ENCODE data around the gene SLC39A6. TPM values are rescaled to one million over a fixed set of nuclear protein-coding genes. Genes with fewer than 3 reads are reported as not detected.

Gene SLC39A6, protein sequence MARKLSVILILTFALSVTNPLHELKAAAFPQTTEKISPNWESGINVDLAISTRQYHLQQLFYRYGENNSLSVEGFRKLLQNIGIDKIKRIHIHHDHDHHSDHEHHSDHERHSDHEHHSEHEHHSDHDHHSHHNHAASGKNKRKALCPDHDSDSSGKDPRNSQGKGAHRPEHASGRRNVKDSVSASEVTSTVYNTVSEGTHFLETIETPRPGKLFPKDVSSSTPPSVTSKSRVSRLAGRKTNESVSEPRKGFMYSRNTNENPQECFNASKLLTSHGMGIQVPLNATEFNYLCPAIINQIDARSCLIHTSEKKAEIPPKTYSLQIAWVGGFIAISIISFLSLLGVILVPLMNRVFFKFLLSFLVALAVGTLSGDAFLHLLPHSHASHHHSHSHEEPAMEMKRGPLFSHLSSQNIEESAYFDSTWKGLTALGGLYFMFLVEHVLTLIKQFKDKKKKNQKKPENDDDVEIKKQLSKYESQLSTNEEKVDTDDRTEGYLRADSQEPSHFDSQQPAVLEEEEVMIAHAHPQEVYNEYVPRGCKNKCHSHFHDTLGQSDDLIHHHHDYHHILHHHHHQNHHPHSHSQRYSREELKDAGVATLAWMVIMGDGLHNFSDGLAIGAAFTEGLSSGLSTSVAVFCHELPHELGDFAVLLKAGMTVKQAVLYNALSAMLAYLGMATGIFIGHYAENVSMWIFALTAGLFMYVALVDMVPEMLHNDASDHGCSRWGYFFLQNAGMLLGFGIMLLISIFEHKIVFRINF
- 65.1 and 80.1 TPM in 2 replicates for total RNA-seq

DNA sequence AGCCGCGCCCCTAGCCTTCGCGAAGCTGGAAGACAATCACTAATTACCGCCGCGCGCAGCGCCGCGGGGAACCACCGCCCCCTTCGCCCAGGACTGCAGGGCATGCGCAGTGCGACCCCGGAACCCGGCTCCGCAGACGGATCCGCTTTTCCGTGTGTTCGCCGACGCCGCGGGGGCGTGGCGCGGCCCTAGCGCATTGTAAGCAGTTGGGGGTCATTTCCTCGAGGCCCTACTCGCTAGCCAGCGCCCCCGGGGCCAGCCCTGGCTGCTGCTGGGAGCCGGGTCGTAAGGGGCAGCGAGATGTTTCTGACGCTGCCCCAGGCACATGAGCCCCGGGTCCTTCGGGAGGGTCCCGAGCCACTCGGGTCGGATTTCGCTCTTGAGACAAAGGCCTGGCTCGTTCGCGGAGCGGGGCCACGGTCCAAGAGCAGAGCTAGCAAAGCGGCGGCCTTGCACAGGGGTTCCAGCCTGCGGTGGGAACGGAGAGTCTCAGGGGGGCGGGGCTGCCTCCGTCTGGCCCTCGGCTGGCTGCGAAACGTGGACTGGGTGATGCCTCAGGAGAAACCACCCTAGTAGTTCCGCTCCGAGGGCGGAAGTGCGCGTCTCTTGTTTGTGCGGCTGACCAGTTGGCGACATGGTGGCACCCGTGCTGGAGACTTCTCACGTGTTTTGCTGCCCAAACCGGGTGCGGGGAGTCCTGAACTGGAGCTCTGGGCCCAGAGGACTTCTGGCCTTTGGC is at the start of gene SLC39A6, which contains the start of gene ELP2:
Gene SLC39A6 (minus strand): TSS at position 41 of the 739 bp plus-strand sequence. CDS start 2,333 bp downstream, outside the sequence.
Gene ELP2 (plus strand): TSS at position 600 of the 739 bp plus-strand sequence. CDS start 35 bp downstream, at position 635.

DNA sequence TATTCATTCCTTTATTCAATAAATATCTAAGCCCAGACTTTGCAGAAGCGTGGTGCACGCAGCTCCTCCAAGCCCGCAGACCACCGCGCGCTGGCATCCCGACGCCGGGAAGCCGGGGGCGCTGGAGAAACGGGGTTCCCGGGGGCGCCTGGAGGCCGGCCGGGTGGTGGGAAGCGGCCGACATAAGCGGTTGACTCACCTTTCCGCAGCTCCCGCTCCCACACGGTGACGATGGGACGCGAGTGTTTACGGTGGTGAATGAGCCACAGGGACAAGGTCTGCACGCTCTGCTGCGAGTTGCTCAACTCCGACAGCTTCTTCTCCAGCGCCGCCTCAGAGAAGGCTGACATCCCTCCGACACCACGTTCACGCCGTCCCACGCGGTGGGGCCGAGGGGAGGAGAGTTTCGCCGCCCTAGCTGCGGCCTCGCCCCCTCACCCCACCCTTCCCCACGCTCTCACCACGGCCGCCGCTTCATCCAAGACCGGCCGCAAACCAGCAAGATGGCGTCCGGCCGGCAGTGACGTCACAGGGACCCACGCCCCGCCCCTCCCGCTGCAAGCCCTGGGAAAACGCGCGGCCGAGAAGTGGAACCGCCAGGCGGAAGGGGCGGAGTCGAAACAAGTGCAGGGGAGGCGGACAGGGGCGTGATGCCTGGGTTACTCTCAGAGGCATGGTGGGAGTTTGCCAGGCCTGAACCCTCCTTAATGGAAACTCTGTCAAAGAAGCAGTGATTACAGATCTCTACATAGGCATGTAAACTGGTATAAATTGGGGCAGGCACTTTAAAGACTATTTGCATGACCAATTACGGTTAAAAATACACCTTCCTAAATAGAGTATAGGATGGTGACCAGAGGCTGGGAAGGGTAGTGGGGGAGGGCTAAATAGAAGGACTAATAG is 61.8 kb downstream of the SLC39A6 start, which contains the start of gene RPRD1A:
Gene RPRD1A (minus strand): TSS at position 505 of the 903 bp plus-strand sequence. CDS start 155 bp downstream, at position 350.

Other genes with a start within 250 kb of the SLC39A6 start
- gene RPRD1A, start 61.8 kb downstream of the SLC39A6 start, total RNA-seq = 18.3 and 26.0 TPM in 2 replicates
- gene ELP2, start 559 bp upstream of the SLC39A6 start, total RNA-seq = 167 and 222 TPM in 2 replicates
- 2.2 and 4.3 TPM in 2 replicates for gene MOCOS, start 58.2 kb upstream of the SLC39A6 start, total RNA-seq
- 4.3 and 12.9 TPM in 2 replicates for gene FHOD3, start 168.4 kb upstream of the SLC39A6 start, total RNA-seq

Measured in bronchial smooth muscle cell (primary cell).